T-helper 22 cell (primary cell): Measurements from ENCODE around the gene GATA5.

Experiments used
- DNase-seq: peaks from one replicate; pipeline ENCODE4 v3.0.0-alpha.2; 2020; ENCODE audit warnings: low read depth

The GATA5 gene

DNA sequence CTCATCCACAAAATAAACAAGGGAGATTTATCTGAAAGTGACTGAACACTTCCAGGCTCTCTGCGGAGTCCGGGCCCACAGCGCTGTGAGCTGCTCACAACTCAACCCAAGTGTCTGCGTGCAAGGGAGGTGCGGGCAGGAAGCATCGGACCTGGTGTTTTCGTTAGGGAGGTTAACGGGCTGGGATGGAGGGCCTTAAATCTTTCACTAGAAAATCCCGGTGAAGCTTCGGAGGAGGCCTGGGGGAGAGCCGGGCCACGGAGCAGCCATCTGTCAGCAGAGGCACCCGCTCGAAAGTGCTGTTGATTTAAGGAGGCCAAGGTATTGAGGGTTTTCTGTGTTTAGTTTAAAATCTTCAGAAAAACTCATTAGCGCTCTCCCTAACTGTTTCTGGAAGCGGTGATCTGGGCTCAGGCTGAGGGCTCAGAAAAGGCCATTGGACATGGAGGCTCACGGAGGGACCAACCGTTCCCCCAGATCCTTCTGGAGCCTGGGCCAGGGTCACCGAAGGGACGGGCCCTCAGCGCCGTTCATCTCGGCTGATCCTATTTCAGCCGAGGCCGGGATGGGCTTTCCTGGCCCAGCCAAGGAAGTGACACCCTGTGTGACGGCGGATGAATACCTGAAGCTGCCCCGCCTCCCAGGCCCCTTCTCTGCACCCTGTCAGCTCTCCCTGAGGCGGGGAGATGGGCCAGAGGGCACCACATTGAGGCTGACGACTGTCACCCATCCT lies 20.7 kb downstream of the GATA5 start:
- no peak for DNase-seq

DNA sequence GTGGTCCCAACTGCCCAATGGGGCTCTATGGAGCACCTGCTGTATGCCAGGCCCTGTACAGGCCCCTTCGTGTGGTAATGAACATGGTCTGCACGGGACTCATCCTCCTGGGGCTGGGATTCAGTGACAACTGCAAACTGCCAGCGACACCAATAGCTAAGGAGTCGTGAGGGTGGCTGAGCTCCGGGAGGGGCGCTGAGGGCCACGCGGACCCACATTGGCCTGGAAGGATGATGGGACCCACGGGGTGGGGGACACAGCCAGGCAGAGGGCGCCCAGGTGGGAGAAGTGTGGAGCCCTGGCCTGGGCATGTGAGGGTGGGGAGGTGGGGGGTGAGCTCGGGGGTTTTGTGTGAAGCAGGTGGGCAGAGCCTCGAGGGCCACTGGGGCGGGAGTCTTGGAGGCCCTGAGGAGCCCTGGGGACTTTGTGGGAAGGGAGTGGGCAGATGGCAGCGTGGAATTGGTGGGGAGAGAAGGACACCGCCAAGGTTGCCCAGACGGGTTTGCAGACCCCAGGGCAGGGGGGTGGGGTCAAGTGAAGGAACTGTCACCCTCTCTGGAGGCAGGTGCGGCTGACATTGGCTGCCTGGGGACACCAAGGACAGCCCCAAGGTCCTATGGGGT lies 22.5 kb downstream of the GATA5 start:
- no peak for DNase-seq

- DNase-seq: no peak
Observed at GRCh38 chr20:62452475-62453095, 23.2 kb downstream of the GATA5 start.

GRCh38 chr20:62451970-62452369 lies 23.8 kb downstream of the GATA5 start:
- no peak for DNase-seq

DNA sequence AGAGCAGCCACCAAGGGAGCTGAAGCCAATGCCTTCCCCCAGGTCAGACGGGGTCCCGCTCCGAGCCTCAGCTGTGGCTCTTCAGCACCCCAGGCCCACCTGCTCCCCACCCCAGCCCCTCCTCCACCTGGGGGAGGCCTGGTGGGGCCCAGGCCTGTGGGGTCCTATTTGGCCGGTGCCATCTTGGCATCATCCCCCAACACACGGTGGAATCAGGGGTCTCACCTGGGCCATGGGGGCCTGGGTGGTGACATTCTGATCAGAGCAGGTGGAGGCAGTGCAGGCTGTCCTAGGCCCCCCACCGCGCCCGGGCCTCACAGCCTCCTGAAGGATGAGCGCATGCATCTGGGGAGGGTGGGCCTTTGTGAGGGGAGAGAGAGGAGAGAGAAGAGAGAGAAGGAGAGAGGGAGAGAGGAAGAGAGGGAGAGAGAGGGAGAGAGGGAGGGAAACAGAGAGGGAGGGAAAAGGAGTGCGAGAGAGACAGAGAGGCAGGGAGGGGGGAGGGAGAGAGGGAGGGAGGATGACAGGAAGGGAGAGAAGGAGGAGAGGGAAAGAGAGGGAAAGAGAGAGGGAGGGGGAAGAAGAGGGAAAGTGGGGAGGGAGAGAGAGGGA lies 24.5 kb downstream of the GATA5 start:
- no peak for DNase-seq

DNA sequence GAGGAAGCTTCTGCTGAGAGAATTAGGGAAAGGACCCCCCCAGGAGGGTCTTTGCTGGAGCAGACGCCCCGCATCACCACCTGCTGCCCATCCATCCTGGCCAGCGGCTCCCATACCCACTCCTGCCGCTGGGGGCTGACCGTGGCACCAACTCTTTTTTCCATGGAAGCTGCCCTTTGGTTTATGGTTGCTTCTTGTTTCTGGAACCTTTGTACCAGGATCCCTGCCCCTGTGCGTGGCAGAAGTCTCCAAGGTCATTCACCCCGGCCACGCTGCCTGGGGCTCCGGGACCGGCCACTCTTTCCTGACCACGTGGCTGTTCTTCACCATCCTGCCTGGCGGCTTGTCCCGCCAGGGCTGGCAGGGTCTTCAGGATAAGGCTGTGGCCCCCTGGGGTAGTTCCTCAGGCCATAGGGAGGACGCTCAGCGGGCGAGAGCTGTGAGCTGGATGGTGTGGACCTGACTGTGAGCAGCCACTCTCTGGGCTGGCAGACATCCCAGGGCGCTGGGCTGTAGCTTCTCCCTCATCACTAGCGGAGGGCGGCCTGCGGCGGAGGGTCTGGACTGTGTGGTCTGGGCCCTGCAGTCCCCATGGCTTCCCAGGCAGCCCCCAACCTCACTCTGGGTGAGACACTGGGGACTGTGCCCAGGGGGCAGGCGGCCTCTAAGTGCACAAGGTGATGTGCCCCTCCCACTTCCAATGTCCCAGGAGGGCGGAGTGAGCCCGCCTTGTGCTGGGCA lies 25.7 kb downstream of the GATA5 start:
- no peak for DNase-seq

DNA sequence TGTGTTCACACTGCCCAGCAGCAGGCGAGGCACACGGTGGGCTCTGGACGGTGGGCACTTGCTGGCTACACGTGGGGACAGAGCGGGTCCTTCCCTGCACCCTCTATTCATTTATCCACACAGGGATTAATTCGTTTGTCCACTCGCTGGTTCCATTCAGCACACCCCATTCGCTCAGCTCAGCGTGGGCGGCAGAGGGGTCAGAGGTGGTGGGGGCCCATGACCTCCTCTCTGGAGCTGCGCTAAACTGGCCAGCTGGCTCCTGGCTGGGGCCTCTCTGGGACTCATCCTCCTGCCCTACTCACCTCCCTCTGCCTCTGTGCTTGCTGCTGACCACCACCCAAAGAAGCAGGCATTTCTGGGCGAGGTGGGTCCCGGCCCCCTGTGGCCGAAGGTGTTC lies 27.0 kb downstream of the GATA5 start:
- DNase-seq: no peak

DNA sequence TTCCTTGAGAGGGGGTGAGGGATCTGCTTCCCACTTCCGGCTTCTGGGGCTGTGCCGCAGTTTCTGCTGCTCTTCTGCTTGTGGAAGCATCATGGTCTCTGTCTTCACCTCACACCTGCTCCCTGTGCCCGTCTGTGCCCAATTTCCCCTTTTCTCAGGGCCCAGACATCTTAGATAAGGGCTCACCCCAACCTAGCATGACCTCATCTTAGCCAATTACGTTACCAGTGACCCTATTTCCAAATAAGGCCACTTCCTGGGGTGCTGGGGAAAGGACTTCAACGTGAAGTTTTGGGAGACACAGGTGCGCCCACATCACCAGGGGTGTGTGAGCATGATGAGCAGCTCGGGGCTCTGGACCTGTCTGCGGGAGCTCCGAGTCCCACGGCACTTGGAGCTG lies 27.8 kb downstream of the GATA5 start:
- DNase-seq: no peak

- no peak for DNase-seq
Observed at GRCh38 chr20:62446888-62447869, 28.6 kb downstream of the GATA5 start.

DNA sequence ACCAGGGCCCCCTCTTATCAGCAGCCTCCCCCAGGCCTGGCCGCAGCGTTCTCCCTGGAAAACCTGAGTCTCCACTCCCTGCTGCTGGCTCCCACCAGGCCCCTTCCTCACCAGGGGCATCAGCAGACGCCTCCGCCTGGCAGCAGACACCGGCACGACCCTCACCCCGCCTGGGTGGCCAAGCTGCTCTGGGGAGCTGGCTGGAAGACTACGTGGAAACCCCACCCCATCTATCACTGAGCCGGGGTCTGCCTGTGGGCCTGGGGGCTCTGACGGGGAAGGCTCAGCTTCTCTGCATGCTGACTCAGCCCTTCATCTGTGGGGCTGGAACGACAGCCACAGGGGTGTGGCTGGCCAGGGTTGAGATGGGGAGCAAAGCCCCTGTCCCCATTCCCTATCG lies 29.3 kb downstream of the GATA5 start:
- no peak for DNase-seq

DNA sequence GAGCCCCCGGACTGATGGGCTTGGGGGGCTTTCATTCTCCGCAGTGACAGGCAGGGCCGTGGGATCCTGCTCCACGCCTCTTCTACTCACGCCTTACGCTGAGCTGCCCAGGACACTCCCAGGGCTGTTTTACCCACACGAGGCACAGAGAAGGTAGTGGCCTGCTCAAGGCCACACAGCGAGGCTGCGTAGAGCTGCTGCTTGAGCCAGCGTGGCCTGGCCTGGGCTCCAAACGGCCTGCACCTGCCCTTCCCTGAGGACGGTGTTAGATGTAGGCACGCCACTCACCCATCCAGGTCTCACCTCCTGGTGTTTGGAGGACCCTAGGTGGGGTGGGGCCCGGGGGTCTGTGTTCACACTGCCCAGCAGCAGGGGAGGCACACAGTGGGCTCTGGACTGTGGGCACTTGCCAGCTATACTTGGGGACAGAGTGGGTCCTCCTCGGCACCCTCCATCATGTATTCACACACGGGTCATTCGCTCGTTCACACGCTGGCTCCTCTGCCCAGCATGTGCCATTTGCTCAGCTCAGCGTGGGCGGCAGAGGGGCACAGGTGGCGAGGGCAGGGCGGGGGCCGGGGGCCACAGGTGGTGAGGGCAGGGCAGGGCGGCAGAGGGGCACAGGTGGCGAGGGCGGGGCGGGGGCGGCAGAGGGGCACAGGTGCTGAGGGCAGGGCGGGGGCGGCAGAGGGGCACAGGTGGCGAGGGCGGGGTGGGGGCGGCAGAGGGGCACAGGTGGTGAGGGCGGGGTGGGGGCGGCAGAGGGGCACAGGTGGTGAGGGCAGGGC lies 30.0 kb downstream of the GATA5 start:
- no peak for DNase-seq

GRCh38 chr20:62444286-62444685 lies 31.5 kb downstream of the GATA5 start:
- no peak for DNase-seq

DNA sequence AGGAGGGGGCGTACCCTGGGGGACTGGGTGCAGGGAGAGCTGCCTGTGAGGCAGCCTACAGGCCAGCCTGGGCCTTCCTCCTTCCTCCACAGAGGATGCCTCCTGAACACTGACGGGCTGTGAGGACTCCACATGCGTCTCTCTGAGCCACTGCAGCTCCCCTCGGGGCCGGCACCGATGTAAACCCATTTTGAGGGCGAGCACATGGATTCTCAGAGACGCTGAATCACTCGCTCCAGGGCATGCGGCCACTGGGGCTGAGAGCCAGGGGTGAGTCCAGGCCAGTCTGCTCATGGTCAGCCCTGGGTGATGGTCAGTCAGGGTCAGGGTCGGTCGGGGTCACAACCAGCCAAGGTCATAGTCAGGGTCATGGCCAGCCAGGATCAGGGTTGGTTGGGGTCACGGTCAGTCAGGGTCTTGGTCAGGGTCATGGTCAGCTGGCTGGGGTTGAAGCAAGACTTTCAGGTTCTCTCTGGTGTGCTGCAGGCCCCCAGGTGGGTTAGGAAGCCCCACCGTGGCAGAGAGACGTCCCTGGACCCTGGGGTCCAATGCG lies 33.7 kb downstream of the GATA5 start:
- DNase-seq: no peak

- no peak for DNase-seq
Observed at GRCh38 chr20:62439218-62439617, 36.6 kb downstream of the GATA5 start.

GRCh38 chr20:62437927-62438326 lies 37.9 kb downstream of the GATA5 start:
- DNase-seq: no peak

- DNase-seq: no peak
Observed at GRCh38 chr20:62437496-62437895, 38.3 kb downstream of the GATA5 start.

DNA sequence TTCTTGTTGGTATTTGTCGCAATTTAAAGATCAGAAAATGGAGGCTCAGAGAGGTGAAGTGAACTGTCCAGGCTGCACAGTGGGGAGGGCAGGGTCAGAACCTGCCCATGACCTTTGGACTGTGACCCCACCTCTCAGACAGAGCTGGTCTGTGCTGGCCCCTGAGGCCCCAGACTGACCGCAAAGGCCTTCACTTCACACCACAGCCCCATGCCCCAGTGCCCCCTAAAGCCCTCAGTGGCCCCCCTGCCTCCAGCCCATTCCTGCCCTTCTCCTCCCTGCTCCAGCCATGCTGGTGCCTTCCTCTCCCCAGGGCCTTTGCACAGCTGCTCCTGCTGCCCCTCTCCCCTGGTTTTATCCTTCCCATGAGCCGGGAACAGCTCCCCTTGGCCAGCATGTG lies 39.1 kb downstream of the GATA5 start:
- no peak for DNase-seq

GRCh38 chr20:62433658-62434497 lies 41.9 kb downstream of the GATA5 start:
- no peak for DNase-seq

- DNase-seq: no peak
Observed at GRCh38 chr20:62430866-62431447, 44.8 kb downstream of the GATA5 start.
